ENCODE results near the gene ZC3H18. TPM values are rescaled to one million over a fixed set of nuclear protein-coding genes. Genes with fewer than 3 reads are reported as not detected.
"Not testable (repeated sequence)": the region's sequence is repeated elsewhere in the genome, so short reads cannot be mapped to it uniquely, and the experiment has no call there.

ZC3H18 gene
- total RNA-seq, 1 donor from 2014 or later, result 21.3 TPM

- Histone ChIP-seq H3K4me3 (no peak overlapping the region), H3K9me3 (replicated peaks) (no peaks in the 10 kb centered on the region), H3K27me3 (ENCODE audit: low read depth) (no peaks in the 10 kb centered on the region), H3K4me1 (peaks cover 27% of the 10 kb centered on the region), H3K27ac (replicated peaks) (no peak overlapping the region), H3K36me3 (peaks cover 80% of the 10 kb centered on the region)
- DNase-seq, result no peak
- no peak for TF ChIP-seq CTCF (IDR thresholded peaks at IDR 0.05; ENCODE audit: borderline replicate concordance)
- intact Hi-C loops (cut with micrococcal nuclease), result no loop called here
Measured at GRCh38 chr16:88605186-88606147, 35.3 kb downstream of the ZC3H18 start.

DNA sequence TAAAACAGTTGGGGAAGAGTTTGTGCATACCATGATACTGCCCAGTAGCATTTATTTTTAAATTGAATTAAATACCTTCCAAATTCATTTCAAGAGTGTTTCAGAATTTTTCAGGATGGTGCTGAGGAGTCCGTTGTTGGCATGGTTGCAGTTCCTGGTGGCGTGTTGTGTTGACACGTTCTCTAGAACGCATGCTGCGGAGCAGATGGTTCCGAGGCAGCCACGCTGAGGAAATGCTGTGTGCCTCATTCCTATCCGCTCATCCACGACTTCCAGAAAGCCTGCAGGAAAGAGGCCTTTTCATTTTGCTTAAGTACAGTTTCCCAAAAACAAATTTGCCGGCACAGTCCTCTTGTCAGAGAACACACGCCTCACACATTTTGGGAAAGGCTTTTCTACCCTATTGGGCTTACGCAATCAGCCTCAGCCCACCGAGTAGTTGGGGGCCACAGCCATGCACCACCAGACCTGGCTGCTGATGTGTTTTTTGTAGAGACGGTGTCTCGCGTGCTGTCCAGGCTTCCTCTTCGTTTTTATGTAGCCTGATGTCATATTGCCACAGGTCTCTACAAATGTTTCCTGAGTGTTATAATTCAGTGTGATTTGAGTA, 36.0 kb downstream of the ZC3H18 start:
- TF ChIP-seq CTCF (IDR thresholded peaks at IDR 0.05; ENCODE audit: borderline replicate concordance), result no peak
- intact Hi-C loops (cut with micrococcal nuclease), result no loop called here
- DNase-seq, result no peak
- no peak overlapping the region for H3K27ac ChIP-seq (replicated peaks)
- H3K4me3 ChIP-seq, result no peak overlapping the region
- H3K4me1 ChIP-seq, result peaks cover 20% of the 10 kb centered on the region
- no peaks in the 10 kb centered on the region for H3K9me3 ChIP-seq (replicated peaks)
- peaks cover 80% of the 10 kb centered on the region for H3K36me3 ChIP-seq
- no peaks in the 10 kb centered on the region for H3K27me3 ChIP-seq (ENCODE audit: low read depth)

DNA sequence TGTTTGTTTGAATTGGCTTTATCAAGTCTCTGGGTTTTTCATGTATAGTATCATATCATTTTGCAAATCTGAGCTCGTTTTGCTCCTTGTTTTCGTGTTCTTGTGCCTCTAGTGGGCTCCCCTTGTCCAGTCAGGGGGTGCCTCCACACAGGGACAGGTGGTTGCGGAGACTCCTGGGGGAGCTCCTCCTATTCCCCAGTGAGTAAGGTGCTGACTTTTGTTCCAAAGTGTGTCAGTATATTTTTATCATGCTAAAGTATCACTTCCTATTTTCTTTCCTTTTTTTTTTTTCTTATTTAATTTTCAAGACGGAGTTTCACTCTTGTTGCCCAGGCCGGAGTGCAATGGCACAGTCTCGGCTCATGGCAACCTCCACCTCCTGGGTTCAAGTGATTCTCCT, 37.9 kb downstream of the ZC3H18 start:
- Histone ChIP-seq H3K4me3 (no peak overlapping the region), H3K27ac (replicated peaks) (no peak overlapping the region), H3K9me3 (replicated peaks) (no peaks in the 10 kb centered on the region), H3K27me3 (ENCODE audit: low read depth) (no peaks in the 10 kb centered on the region), H3K4me1 (peaks cover 10% of the 10 kb centered on the region), H3K36me3 (peaks cover 80% of the 10 kb centered on the region)
- no peak for TF ChIP-seq CTCF (IDR thresholded peaks at IDR 0.05; ENCODE audit: borderline replicate concordance)
- no peak for DNase-seq
- intact Hi-C loops (cut with micrococcal nuclease), result no loop called here

DNA sequence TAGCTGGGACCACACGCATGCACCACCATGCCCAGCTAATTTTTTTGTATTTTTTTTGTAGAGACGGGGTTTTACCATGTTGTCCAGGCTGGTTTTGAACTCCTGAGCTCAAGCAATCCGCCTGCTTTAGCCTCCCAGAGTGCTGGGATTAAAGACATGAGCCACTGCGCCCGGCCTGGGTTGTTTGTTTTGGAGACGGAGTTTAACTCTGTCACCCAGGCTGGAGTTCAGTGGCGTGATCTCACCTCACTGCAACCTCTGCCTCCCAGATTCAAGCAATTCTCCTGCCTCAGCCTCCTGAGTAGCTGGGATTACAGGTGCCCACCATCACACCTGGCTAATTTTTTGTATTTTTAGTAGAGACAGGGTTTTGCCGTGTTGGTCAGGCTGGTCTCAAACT, 39.2 kb downstream of the ZC3H18 start:
- not testable (repeated sequence) for DNase-seq
- H3K36me3 ChIP-seq, result peaks cover 84% of the 10 kb centered on the region

GRCh38 chr16:88610080-88610479, 39.9 kb downstream of the ZC3H18 start:
- no peaks in the 10 kb centered on the region for H3K9me3 ChIP-seq (replicated peaks)
- intact Hi-C loops (cut with micrococcal nuclease), result no loop called here
- no peak for TF ChIP-seq CTCF (IDR thresholded peaks at IDR 0.05; ENCODE audit: borderline replicate concordance)
- H3K4me1 ChIP-seq, result peaks cover 20% of the 10 kb centered on the region
- no peak overlapping the region for H3K27ac ChIP-seq (replicated peaks)
- H3K36me3 ChIP-seq, result peaks cover 80% of the 10 kb centered on the region
- no peak overlapping the region for H3K4me3 ChIP-seq
- no peak for DNase-seq
- no peaks in the 10 kb centered on the region for H3K27me3 ChIP-seq (ENCODE audit: low read depth)

More for the DNA sequence above, 39.2 kb downstream of the ZC3H18 start:
- H3K27me3 ChIP-seq (ENCODE audit: low read depth); H3K27ac ChIP-seq (replicated peaks); H3K4me3 ChIP-seq; H3K9me3 ChIP-seq (replicated peaks); intact Hi-C loops (cut with micrococcal nuclease): not testable (repeated sequence)
- peaks cover 17% of the 10 kb centered on the region for H3K4me1 ChIP-seq

All from left ventricle myocardium inferior (tissue), 1 donor.